HG03025 (cell line): ENCODE data around the gene MLLT11.
"Not testable (repeated sequence)": the region's sequence is repeated elsewhere in the genome, so short reads cannot be mapped to it uniquely, and the experiment has no call there.

ENCODE experiments used
- ATAC-seq: cut with Tn5 transposase; IDR thresholded peaks from one replicate; pipeline ENCODE4 v1.9.1; 2021; ENCODE audit warnings: mild to moderate bottlenecking, moderate library complexity; ENCODE audit not compliant: unreplicated experiment, low FRiP score

MLLT11 gene

GRCh38 chr1:151055581-151055980 is 4.6 kb upstream of the MLLT11 start:
- ATAC-seq: no peak

- no peak for ATAC-seq
Observed at GRCh38 chr1:151056149-151056548, 4.0 kb upstream of the MLLT11 start.

GRCh38 chr1:151058692-151059091 is 1.5 kb upstream of the MLLT11 start:
- ATAC-seq: no peak

- ATAC-seq: peak; percentile 70
Observed at GRCh38 chr1:151059109-151060006, 839 bp upstream of the MLLT11 start, which contains the start of gene CDC42SE1. CDC42SE1 (minus strand) TSS chr1:151059622; CDS start chr1:151055730, 3,892 bp downstream.

- ATAC-seq: no peak
Observed at GRCh38 chr1:151060657-151061421, 642 bp downstream of the MLLT11 start.

- no peak for ATAC-seq
Observed at GRCh38 chr1:151061704-151062103, 1.5 kb downstream of the MLLT11 start.

GRCh38 chr1:151062741-151063371 is 2.7 kb downstream of the MLLT11 start:
- no peak for ATAC-seq

GRCh38 chr1:151065089-151065645 is 5.0 kb downstream of the MLLT11 start:
- ATAC-seq: no peak

- ATAC-seq: no peak
Observed at GRCh38 chr1:151067185-151067584, 7.0 kb downstream of the MLLT11 start.

- no peak for ATAC-seq
Observed at GRCh38 chr1:151069103-151069486, 8.9 kb downstream of the MLLT11 start.

GRCh38 chr1:151070474-151071276 is 10.5 kb downstream of the MLLT11 start, which contains the start of gene GABPB2:
GABPB2 (plus strand) TSS chr1:151070761; CDS start chr1:151088190, 17,429 bp downstream.
- ATAC-seq: peak; percentile 72

GRCh38 chr1:151072224-151072623 is 12.0 kb downstream of the MLLT11 start:
- ATAC-seq: no peak

- ATAC-seq: no peak
Observed at GRCh38 chr1:151085953-151086559, 25.9 kb downstream of the MLLT11 start.

GRCh38 chr1:151097426-151097825 is 37.2 kb downstream of the MLLT11 start:
- not testable (repeated sequence) for ATAC-seq

GRCh38 chr1:151098126-151098525 is 37.9 kb downstream of the MLLT11 start:
- ATAC-seq: no peak

- ATAC-seq: no peak
Observed at GRCh38 chr1:151104630-151105029, 44.4 kb downstream of the MLLT11 start.

GRCh38 chr1:151106894-151107293 is 46.7 kb downstream of the MLLT11 start:
- ATAC-seq: no peak

- ATAC-seq: no peak
Observed at GRCh38 chr1:151108331-151108730, 48.1 kb downstream of the MLLT11 start.

GRCh38 chr1:151113877-151114276 is 53.7 kb downstream of the MLLT11 start:
- ATAC-seq: no peak
